ENCODE data around the gene SMPD1.

SMPD1 gene

DNA sequence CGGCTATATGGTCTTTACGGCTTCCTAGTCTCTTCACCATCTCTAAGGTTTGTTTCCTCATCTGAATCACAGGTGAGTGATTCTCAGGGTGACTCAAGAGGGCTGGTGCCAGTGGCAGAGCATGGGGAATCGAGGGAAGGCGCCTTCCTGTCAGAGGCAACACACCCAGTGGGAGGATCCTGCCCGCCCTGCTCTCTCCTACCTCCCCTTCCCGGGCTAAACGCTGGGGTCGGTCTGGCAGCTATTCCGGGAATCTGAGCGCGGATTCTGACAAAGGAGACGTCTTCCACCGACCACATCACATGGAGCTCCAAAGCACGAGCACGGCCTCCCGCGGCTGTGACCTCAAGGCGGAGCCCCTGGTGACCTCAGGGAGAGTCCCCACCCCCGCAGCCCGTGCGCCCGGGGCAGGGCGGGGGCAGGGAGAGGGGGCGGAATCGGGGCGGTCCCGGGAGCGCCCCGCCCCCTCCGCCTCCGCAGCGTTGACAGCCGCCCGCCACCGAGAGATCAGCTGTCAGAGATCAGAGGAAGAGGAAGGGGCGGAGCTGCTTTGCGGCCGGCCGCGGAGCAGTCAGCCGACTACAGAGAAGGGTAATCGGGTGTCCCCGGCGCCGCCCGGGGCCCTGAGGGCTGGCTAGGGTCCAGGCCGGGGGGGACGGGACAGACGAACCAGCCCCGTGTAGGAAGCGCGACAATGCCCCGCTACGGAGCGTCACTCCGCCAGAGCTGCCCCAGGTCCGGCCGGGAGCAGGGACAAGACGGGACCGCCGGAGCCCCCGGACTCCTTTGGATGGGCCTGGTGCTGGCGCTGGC, at the start of gene SMPD1:
TSS of gene SMPD1 (plus strand) at position 570 of the 813 bp plus-strand sequence. CDS start at position 695, 125 bp downstream.
- Mint-ChIP-seq H3K9me3 (no peaks in the 10 kb centered on the region), H3K27ac (peak within 1 kb of the TSS; percentile 100), H3K4me3 (peak within 1 kb of the TSS; percentile 90), H3K27me3 (no peaks in the 10 kb centered on the region), H3K4me1 (ENCODE audit: low read depth) (peaks cover 57% of the 10 kb centered on the region), H3K36me3 (ENCODE audit: low read depth) (peaks cover 34% of the 10 kb centered on the region)
- peak; percentile 97 for DNase-seq

DNA sequence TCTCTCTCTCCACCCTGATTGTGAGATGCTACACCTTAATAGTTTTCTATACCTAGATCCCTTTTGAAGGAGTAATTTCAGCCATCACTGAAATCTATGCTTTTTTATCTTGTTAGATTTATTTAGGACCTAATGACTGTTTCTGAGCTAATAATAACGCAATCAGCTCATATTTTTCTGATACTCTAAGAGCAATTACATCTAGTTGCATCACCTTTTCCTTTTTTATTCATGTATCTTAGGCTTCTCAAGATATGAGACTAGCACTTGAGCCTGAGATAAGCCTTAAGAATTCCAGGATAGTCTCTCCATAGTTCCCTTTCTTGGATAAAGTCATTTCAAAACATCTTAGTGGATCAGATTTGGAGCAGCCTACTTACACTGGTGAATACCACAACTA, 44.9 kb upstream of the SMPD1 start:
- Mint-ChIP-seq H3K27ac (no peak overlapping the region), H3K9me3 (no peaks in the 10 kb centered on the region), H3K4me3 (no peak overlapping the region), H3K4me1 (ENCODE audit: low read depth) (no peaks in the 10 kb centered on the region), H3K36me3 (ENCODE audit: low read depth) (no peaks in the 10 kb centered on the region), H3K27me3 (peaks cover 6% of the 10 kb centered on the region)
- DNase-seq, result no peak

DNA sequence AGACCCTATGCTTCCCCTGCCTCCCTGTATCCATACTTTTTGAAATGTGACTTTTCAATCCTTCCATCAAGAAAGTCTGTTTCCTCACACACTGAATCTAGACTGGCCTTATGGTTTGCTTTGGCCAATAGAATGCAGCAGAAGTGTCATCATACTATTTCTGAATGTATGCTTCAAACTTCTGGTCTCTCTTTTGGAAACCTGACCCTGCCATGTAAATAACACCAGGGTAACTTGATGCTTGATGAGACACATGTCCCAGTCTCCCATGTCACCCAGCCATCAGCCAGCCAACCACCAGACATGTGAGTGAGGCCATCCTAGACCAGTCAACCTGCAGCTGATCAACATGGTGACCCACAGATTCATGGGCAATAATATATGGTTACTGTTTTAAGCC, 40.2 kb upstream of the SMPD1 start:
- H3K4me1 Mint-ChIP-seq (ENCODE audit: low read depth), result peaks cover 24% of the 10 kb centered on the region
- no peaks in the 10 kb centered on the region for H3K27me3 Mint-ChIP-seq
- no peak overlapping the region for H3K4me3 Mint-ChIP-seq
- H3K9me3 Mint-ChIP-seq, result no peaks in the 10 kb centered on the region
- H3K36me3 Mint-ChIP-seq (ENCODE audit: low read depth), result no peaks in the 10 kb centered on the region
- no peak for DNase-seq
- no peak overlapping the region for H3K27ac Mint-ChIP-seq

DNA sequence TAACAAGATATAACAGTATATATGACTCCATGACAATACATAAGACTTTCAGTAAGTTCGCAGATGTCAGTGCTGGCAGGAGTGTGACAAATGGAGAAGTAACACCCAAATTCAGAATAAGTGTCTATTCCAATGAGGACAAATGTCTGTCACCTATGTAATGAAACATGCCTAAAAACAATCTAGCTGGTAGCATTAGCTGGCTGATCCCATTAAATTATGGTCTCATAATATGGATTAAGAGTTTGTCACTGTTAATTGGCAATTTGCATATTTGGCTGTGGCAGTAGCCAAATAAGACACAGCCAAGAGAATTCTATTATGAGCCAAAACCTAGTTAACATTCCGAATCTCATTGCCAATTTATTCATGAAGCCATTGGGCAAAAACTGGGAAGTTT, 39.8 kb upstream of the SMPD1 start:
- Mint-ChIP-seq H3K9me3 (no peaks in the 10 kb centered on the region), H3K27me3 (no peaks in the 10 kb centered on the region), H3K4me1 (ENCODE audit: low read depth) (peaks cover 24% of the 10 kb centered on the region), H3K27ac (no peak overlapping the region), H3K4me3 (no peak overlapping the region), H3K36me3 (ENCODE audit: low read depth) (no peaks in the 10 kb centered on the region)
- DNase-seq, result no peak

DNA sequence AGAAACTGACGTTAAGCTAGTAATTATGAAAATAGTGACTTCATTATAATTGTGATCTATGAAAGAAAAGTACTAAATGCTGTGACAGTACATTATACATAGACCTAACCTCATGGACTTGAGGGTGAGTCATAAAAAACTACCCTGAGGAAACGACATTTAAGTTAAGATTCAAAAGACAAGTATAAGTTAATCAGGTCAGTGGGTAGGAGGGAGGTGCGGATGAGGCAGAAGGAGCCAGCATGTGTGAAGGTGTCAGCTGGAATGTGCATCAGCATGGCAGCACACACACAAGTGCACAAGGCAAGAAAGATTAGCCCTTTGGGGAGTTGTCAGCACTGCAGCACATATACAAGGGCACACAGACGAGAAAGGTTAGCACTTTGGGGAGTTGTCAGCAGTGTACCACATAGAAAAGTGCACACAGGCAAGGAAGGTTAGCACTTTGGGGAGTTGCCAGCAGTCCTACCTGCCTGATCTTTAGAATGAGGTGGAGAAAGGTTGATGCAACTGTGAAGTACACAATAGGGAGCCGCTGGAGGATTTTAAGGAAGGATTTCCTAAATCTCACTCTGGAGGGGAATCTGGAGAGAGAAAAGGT, 38.4 kb upstream of the SMPD1 start:
- DNase-seq, result peak; percentile 43

DNA sequence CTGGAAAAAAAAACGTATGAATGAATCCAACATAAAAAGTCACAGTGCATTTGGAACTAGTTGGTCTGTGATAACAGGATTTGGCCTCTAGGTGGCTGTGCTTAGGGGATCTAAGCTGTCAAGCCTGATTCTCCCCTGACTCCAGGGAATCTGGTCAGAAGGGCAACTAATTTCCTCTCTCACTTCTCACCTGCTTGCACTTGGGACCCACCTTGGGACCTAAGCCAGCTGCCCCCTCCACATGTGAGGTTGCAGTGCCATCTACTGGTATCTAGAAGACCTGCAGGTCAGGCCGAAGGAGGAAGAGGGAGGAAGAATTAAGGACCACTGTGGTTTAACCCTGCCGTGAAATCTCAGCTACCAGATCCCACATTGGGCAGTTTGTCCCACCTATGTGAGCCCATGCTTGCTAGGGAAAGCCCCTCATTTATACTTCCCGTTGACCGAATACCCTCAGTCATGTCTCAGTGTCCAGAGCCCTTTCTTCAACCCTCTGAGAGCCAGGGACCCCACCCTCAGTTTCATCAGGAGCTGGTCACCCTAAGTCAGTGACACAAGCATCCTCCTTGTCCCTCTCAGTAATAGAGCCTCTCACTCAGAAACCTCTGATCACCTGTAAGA, 36.8 kb upstream of the SMPD1 start:
- no peaks in the 10 kb centered on the region for H3K27me3 Mint-ChIP-seq
- H3K27ac Mint-ChIP-seq, result no peak overlapping the region
- H3K9me3 Mint-ChIP-seq, result no peaks in the 10 kb centered on the region
- H3K4me3 Mint-ChIP-seq, result no peak overlapping the region
- H3K4me1 Mint-ChIP-seq (ENCODE audit: low read depth), result peaks cover 42% of the 10 kb centered on the region
- no peaks in the 10 kb centered on the region for H3K36me3 Mint-ChIP-seq (ENCODE audit: low read depth)
- DNase-seq, result peak; percentile 73

More for the DNA sequence above, 38.4 kb upstream of the SMPD1 start:
- H3K4me1 Mint-ChIP-seq (ENCODE audit: low read depth), result peaks cover 30% of the 10 kb centered on the region
- H3K36me3 Mint-ChIP-seq (ENCODE audit: low read depth), result no peaks in the 10 kb centered on the region
- no peak overlapping the region for H3K4me3 Mint-ChIP-seq
- H3K27ac Mint-ChIP-seq, result peak overlapping the region; percentile 37
- no peaks in the 10 kb centered on the region for H3K9me3 Mint-ChIP-seq
- no peaks in the 10 kb centered on the region for H3K27me3 Mint-ChIP-seq

DNA sequence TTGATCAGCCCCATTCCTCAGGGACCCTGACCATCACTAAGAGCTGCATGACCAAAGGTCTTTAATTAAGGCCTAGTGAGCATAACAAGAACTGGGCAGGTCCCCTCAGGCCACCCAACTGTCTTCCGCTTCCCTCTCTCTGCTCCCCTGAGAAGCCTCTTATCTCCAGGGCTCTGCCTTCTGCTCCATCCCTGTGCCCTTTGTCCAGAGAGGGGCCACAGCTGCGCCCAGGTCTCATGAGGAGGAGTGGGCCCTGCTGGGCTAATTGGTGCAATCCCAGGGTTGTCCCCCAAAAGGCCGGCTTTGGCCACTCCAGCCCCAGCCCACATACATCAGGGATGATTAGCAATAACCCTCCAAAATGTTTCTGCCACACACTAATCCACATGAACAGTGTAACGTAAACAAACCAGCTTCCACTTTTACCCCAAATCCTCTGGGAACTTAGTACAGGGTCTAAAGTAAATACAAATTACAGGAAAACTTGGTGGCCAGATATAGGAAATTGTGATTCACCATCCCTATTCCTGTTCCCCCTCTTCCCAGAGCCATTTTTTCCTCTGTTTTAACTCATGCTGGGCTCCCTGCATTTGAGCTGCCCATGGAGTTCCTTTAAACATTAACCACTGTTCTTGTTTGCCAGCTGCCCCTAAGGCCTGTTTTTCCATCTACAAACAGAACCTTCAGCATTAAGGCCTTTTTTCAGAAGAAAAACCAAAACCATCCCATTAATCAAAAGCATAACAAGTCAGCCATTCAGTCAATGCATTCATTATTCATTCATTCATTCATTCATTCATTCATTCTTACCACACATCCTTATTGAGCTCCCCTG, 35.4 kb upstream of the SMPD1 start:
- Mint-ChIP-seq H3K4me3 (no peak overlapping the region), H3K9me3 (no peaks in the 10 kb centered on the region), H3K27ac (no peak overlapping the region), H3K4me1 (ENCODE audit: low read depth) (peaks cover 42% of the 10 kb centered on the region), H3K36me3 (ENCODE audit: low read depth) (no peaks in the 10 kb centered on the region), H3K27me3 (no peaks in the 10 kb centered on the region)
- DNase-seq, result no peak

DNA sequence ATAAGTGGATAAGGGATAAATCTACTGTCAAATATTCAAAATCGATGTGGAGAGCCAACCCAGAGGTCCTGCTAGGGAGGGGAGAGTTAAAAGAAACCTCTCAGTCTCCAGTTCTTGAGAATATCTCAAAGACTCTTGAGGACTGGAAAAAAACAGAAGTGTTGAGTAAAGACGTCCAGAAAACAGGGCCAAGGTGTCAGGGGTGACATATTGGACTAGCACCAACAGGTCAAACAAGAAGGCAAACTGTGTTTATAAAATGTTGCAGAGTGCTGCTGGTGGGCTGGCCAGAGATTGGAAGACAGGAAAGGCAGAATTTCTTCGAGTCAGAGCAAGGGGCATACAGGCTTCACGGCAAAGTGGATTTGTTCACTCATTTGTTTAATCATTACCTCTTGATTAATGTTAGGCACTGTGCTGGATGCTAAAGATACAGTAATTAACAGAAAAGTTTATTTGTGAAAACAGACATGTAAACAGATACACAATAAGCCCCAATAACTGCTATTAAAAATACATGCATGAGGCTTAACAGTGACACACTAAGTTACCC, 33.7 kb upstream of the SMPD1 start:
- DNase-seq, result no peak
- H3K4me3 Mint-ChIP-seq, result no peak overlapping the region
- H3K27ac Mint-ChIP-seq, result no peak overlapping the region
- H3K4me1 Mint-ChIP-seq (ENCODE audit: low read depth), result peaks cover 37% of the 10 kb centered on the region
- no peaks in the 10 kb centered on the region for H3K9me3 Mint-ChIP-seq
- no peaks in the 10 kb centered on the region for H3K27me3 Mint-ChIP-seq
- H3K36me3 Mint-ChIP-seq (ENCODE audit: low read depth), result no peaks in the 10 kb centered on the region

DNA sequence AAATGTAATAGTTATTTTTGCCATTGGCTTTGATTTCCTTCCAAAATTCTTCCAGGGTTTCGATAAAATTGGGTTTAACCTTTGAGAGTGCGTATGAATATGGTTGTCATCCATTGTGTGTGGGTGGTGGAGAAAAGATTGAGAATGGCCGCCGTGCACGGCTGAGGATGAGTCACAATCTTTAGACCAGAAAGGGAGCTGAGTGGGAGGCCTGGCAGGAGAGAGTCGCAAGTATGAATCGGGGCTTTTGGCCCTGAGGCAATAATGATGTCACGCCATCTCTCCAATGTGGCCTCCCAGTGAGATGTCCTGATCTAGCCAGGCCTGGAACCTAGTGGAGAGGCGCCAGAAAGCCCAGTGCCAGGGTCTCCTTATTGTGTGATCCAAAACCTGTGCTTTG, 33.1 kb upstream of the SMPD1 start:
- Mint-ChIP-seq H3K4me3 (no peak overlapping the region), H3K9me3 (no peaks in the 10 kb centered on the region), H3K4me1 (ENCODE audit: low read depth) (peaks cover 31% of the 10 kb centered on the region), H3K36me3 (ENCODE audit: low read depth) (no peaks in the 10 kb centered on the region), H3K27me3 (no peaks in the 10 kb centered on the region), H3K27ac (peak overlapping the region; percentile 55)
- DNase-seq, result peak; percentile 39

DNA sequence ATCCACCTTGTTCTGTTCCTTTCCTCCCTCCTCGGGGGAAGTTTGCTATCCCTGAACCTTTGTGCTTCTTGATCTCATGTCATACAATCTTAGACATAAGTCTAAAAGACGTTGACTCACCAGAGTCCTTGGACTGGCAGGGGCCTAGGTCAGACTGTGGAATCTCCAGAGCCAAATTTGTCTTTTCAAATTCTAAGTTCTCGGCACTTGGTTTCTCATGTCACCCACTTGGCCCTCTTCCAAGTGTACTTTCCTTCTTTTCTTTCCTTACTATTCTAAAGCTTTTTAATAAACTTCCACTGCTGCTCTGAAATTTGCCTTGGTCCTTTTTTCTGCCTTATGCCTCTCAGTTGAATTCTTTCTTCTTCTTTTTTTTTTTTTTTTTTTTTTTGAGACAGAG, 30.1 kb upstream of the SMPD1 start:
- Mint-ChIP-seq H3K27ac (no peak overlapping the region), H3K4me3 (no peak overlapping the region), H3K9me3 (no peaks in the 10 kb centered on the region), H3K27me3 (no peaks in the 10 kb centered on the region), H3K36me3 (ENCODE audit: low read depth) (no peaks in the 10 kb centered on the region), H3K4me1 (ENCODE audit: low read depth) (peaks cover 21% of the 10 kb centered on the region)
- DNase-seq, result no peak

DNA sequence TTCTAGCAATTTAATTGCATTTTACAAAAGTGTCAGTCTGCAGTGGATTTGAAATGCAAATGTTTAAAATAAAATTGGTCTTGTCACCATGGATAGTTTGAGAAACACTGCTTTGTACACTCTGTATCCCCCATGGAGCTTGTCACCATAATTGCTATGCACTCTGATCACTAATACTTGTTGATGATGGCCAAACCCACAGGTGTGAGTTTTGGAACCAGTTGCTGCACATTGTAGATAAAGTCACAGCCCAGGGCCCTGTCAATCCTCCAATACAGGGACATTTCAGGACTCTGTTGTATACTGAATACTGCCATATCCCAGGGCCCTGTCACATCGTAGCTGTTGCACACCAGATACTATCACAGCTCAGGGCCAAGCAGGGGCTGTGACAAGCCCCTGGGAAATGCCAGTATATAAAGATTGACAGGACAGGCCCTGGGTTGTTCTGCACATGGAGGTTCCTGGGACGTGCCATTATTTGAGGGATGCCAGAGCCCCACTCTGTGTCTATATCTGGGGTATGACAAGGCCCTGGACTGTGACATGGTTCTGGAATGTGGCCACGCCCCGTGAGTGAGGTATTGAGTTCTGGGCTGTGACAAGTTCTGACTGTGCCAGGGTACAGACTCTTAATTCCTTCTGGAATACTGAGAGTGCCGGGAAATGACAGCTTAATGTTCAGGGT, 27.9 kb upstream of the SMPD1 start:
- H3K4me1 Mint-ChIP-seq (ENCODE audit: low read depth), result peaks cover 11% of the 10 kb centered on the region
- DNase-seq, result no peak
- H3K27me3 Mint-ChIP-seq, result no peaks in the 10 kb centered on the region
- H3K27ac Mint-ChIP-seq, result no peak overlapping the region
- H3K4me3 Mint-ChIP-seq, result no peak overlapping the region
- no peaks in the 10 kb centered on the region for H3K9me3 Mint-ChIP-seq
- H3K36me3 Mint-ChIP-seq (ENCODE audit: low read depth), result no peaks in the 10 kb centered on the region

DNA sequence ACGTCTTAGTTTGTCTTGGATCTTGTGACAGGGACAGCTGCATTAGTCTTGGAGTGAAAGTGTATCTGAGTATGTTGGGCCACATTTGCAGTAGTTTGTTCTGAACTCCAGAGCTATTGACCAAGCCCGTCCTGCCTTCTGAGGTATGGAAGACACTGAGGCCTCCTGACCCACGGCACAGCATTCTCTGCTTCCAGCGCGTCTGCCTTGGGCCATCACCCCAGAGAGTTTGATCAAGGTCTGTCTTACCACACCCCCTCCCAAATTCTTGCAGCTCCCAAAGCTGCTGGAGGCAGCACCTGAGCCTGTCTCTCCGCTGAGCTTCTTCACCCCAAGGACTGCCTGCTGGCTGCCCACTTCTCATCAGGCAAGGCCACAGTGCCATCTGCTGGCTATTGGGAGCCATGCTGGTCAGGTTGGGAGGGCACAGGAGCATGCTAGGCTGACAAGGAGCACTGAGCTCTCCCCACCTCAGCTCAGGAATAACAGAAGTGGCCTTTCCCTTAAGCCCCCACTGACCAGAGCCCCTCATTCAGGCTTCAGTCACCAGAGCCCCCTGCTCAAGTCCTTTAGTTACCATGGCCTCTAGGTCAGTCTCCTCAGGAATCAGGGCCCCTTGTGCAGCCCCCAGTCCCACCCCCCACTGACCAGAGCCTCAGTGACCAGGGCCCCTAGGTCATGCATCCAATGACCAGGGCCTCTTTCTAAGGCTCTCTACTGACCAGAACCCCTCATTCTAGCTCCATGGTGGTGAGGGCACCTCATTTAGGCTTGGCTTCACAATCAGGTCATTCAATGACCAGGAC, 27.2 kb upstream of the SMPD1 start:
- no peak overlapping the region for H3K4me3 Mint-ChIP-seq
- H3K36me3 Mint-ChIP-seq (ENCODE audit: low read depth), result no peaks in the 10 kb centered on the region
- no peaks in the 10 kb centered on the region for H3K27me3 Mint-ChIP-seq
- peaks cover 3% of the 10 kb centered on the region for H3K4me1 Mint-ChIP-seq (ENCODE audit: low read depth)
- H3K9me3 Mint-ChIP-seq, result no peaks in the 10 kb centered on the region
- DNase-seq, result peak; percentile 80
- H3K27ac Mint-ChIP-seq, result no peak overlapping the region

DNA sequence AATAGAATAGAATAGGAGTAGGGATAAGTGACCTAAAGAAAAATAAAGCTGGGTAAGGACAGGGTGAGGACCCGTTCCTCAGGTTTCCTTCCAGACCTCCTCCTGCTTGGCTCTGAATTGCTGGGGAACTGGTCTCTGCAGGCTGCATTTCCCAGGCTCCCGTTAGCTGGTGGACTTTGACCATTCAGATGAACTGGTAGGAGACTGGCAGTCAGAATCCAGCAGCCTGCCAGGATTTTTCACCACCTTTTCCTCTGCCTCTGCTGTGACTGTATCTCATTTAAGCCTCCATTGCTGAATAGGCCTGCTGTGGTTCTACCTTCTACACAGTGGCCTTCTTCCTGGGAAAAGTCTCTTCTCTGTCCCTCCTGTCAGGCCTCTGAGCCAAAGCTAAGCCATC, 24.6 kb upstream of the SMPD1 start:
- no peaks in the 10 kb centered on the region for H3K36me3 Mint-ChIP-seq (ENCODE audit: low read depth)
- DNase-seq, result no peak
- no peak overlapping the region for H3K4me3 Mint-ChIP-seq
- no peak overlapping the region for H3K27ac Mint-ChIP-seq
- H3K9me3 Mint-ChIP-seq, result no peaks in the 10 kb centered on the region
- H3K4me1 Mint-ChIP-seq (ENCODE audit: low read depth), result peaks cover 3% of the 10 kb centered on the region
- H3K27me3 Mint-ChIP-seq, result no peaks in the 10 kb centered on the region
